ENCODE results near the gene CYP3A5.

The CYP3A5 gene

DNA sequence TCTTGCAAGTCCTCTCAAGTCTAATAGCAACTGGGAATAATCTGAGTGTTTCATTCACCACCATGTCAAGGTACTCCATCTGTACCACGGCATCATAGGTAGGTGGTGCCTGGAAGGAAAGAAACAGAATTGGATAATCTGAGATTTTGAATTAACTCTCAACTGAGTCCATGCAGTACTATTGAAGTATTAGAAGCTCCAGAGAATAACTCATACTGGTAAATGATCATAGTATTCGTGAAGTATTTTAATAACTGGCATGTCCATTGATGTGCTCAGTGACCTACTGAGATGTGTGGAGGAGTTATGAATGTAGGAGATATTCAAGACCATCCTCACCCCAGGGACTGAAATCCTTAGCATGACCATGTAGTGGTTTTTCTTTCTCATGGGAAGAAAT is 27.1 kb downstream of the CYP3A5 start:
- POLR2A ChIA-PET = no interaction called here
- no peak overlapping the region for H3K4me3 ChIP-seq (ENCODE audit: low read depth, low read length)
- CTCF ChIA-PET = no interaction called here
- no peak for DNase-seq (ENCODE audit: low read depth, low spot score)
- TF ChIP-seq, protein P1, sequence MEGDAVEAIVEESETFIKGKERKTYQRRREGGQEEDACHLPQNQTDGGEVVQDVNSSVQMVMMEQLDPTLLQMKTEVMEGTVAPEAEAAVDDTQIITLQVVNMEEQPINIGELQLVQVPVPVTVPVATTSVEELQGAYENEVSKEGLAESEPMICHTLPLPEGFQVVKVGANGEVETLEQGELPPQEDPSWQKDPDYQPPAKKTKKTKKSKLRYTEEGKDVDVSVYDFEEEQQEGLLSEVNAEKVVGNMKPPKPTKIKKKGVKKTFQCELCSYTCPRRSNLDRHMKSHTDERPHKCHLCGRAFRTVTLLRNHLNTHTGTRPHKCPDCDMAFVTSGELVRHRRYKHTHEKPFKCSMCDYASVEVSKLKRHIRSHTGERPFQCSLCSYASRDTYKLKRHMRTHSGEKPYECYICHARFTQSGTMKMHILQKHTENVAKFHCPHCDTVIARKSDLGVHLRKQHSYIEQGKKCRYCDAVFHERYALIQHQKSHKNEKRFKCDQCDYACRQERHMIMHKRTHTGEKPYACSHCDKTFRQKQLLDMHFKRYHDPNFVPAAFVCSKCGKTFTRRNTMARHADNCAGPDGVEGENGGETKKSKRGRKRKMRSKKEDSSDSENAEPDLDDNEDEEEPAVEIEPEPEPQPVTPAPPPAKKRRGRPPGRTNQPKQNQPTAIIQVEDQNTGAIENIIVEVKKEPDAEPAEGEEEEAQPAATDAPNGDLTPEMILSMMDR (IDR thresholded peaks at IDR 0.05; ENCODE audit: insufficient read depth, low read length, missing control alignments) = no peak

DNA sequence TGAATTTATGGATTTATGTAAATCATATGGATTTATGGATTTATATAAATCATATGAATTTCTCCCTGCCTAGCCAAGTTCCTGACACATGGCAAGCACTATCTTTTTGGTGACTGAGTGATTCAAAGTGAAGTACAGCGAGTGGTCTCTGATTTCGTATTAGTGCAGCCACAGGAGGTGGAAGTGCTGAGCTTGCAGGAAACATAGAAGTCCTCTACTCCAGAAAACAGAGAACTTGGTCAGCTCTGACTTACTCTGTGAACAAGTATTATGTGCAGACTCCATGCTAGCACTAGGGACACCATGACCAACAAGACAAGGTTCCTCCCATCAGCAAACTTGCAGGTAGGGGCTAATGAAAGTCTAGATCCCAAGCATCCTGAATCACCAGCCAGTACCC is 28.5 kb downstream of the CYP3A5 start:
- ChIA-PET POLR2A (no interaction called here), CTCF (interaction anchor here (0.6 kb wide), 1 partner anchor 342 kb away, joined by 3 read pairs; no protein-coding TSS in a partner anchor)
- TF ChIP-seq, protein P1 (IDR thresholded peaks at IDR 0.05; ENCODE audit: insufficient read depth, low read length, missing control alignments) = no peak
- H3K4me3 ChIP-seq (ENCODE audit: low read depth, low read length) = no peak overlapping the region
- DNase-seq (ENCODE audit: low read depth, low spot score) = no peak

DNA sequence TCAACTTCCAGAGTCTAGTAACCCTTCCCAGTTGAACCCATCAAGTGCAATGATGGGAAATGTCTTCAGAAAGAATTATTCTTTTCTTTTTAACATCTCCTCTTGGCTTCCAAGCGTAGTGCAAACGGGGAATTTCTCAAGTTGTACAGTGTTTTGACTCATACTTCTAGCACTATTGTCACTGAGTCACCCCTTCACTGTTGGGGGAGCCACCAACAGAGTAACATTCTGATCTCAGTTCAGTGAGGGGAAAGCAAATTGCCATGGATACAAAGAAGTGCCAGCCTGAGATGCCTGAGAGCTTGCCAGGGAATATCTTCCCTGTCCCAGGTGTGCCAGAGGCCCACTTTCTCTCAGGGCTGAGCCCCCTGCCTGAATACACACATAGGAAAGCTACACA is 31.0 kb downstream of the CYP3A5 start:
- CTCF ChIA-PET = no interaction called here
- H3K4me3 ChIP-seq (ENCODE audit: low read depth, low read length) = no peak overlapping the region
- TF ChIP-seq, protein P1 (IDR thresholded peaks at IDR 0.05; ENCODE audit: insufficient read depth, low read length, missing control alignments) = no peak
- no peak for DNase-seq (ENCODE audit: low read depth, low spot score)
- POLR2A ChIA-PET = no interaction called here

DNA sequence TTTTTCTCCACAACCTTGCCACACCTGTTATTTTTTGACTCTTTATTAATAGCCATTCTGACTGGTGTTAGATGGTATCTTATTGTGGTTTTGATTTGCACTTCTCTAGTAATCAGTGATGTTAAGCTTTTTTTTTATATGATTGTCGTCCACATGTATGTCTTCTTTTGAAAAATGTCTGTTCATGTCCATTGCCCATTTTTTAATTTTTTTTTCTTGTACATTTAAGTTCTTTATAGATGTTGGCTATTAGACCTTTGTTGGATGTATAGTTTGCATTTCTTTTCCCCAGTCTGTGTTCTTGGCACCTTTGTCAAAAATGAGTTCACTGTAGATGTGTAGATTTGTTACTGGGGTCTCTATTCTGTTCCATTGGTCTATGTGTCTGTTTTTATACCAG is 34.2 kb downstream of the CYP3A5 start:
- ChIA-PET POLR2A (no interaction called here), CTCF (interaction anchor here (0.8 kb wide), 1 partner anchor 29 kb away, joined by 3 read pairs; the partner anchor contains the start of gene ZSCAN25)

DNA sequence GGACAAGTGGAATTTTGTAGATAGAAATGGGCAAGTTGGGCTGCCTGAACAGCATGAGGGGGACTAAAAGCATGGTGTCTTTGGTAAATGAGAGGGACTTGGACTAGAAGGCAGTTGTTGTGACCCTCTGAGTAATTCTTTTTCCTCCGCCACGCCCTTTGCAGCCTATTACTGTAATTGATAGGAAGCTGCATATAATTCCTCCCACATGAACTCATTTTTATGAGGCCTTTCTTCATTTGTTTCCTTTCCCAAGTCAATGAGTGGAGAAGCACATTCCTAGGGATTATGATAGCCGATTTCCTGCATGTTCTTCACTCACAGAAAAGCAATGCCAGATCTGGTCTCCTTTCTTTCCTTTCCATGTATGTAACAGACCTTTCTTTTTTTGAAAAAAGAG is 35.4 kb downstream of the CYP3A5 start:
- TF ChIP-seq, protein P1 (IDR thresholded peaks at IDR 0.05; ENCODE audit: insufficient read depth, low read length, missing control alignments) = no peak
- POLR2A ChIA-PET = no interaction called here
- CTCF ChIA-PET = no interaction called here
- DNase-seq (ENCODE audit: low read depth, low spot score) = no peak
- H3K4me3 ChIP-seq (ENCODE audit: low read depth, low read length) = no peak overlapping the region

More for the DNA sequence above, 34.2 kb downstream of the CYP3A5 start:
- TF ChIP-seq, protein P1 (IDR thresholded peaks at IDR 0.05; ENCODE audit: insufficient read depth, low read length, missing control alignments) = no peak
- H3K4me3 ChIP-seq (ENCODE audit: low read depth, low read length) = no peak overlapping the region
- no peak for DNase-seq (ENCODE audit: low read depth, low spot score)

DNA sequence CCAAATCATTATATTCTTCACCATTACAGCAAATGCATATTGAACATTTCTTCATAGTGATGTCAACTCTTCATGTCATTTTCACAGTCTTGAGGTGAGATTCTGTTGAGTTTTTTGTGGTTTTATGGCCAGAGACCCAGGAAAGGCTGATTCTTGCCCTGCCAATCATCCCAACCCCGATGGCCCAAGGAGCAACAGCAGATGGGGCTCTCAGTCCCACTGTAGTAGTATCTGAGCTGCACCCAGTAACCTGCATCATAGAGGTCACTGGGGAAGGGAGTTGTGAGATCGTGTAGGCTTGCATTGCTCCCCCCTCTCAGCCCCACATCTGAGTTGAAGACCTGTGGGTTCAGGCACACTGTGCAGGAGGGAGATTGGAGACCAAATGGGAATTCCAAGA is 36.3 kb downstream of the CYP3A5 start:
- no peak overlapping the region for H3K4me3 ChIP-seq (ENCODE audit: low read depth, low read length)
- CTCF ChIA-PET = no interaction called here
- POLR2A ChIA-PET = no interaction called here

More for the DNA sequence above, 36.3 kb downstream of the CYP3A5 start:
- TF ChIP-seq, protein P1 (IDR thresholded peaks at IDR 0.05; ENCODE audit: insufficient read depth, low read length, missing control alignments) = no peak
- DNase-seq (ENCODE audit: low read depth, low spot score) = no peak
